ENCODE results near the gene ZNF438. TPM values are rescaled to one million over a fixed set of nuclear protein-coding genes. Genes with fewer than 3 reads are reported as not detected.

The ZNF438 gene, protein sequence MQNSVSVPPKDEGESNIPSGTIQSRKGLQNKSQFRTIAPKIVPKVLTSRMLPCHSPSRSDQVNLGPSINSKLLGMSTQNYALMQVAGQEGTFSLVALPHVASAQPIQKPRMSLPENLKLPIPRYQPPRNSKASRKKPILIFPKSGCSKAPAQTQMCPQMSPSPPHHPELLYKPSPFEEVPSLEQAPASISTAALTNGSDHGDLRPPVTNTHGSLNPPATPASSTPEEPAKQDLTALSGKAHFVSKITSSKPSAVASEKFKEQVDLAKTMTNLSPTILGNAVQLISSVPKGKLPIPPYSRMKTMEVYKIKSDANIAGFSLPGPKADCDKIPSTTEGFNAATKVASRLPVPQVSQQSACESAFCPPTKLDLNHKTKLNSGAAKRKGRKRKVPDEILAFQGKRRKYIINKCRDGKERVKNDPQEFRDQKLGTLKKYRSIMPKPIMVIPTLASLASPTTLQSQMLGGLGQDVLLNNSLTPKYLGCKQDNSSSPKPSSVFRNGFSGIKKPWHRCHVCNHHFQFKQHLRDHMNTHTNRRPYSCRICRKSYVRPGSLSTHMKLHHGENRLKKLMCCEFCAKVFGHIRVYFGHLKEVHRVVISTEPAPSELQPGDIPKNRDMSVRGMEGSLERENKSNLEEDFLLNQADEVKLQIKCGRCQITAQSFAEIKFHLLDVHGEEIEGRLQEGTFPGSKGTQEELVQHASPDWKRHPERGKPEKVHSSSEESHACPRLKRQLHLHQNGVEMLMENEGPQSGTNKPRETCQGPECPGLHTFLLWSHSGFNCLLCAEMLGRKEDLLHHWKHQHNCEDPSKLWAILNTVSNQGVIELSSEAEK
- total RNA-seq: 10 to 100 TPM in 1 of 4 donors, 1 to 10 TPM in 3; 7.7 to 11.2 (median 8.7) TPM

DNA sequence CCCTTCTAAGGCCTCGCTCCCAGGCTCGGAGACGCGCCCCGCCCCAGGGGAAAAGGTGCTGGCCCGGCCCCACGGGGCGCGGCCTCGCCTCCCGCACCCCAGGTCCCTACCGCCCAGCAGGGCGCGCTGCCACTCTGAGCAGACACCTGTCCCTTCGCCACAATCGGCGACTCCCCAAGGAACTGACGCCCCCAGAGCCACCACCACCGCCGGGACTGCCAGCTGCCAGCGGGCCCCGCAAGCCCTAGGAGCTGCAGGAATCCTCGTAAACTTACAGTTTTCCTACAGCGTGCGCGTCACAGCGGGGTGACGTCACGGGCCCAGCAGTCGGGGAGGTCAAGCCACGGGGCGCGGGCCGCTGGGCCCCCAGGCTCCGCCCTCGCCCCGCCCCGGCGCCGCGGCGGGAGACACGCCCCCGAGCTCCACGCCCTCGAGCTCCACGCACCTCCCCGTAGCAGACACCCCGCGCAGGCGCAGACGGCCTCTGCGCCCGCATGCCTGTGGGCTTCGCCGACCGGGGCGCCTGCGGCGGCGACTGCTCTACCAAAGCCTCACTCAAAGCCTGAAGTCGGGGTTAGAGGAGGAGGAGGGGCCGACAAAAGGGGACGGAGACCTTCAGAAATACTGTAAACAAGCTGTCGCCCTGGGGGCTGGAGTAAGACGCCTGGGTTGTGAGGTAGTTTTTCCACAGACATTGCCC lies at the start of gene ZNF438:
TSS of gene ZNF438 (minus strand) at position 308 of the 700 bp plus-strand sequence. CDS start 154,831 bp downstream, outside the sequence.
- peak within 1 kb of the TSS; percentile 46 for H3K4me3 ChIP-seq (ENCODE audit: low read depth, poor library complexity, severe bottlenecking)
- TF ChIP-seq POLR2A (IDR thresholded peaks at IDR 0.05): no peak
- TF ChIP-seq, protein P1, sequence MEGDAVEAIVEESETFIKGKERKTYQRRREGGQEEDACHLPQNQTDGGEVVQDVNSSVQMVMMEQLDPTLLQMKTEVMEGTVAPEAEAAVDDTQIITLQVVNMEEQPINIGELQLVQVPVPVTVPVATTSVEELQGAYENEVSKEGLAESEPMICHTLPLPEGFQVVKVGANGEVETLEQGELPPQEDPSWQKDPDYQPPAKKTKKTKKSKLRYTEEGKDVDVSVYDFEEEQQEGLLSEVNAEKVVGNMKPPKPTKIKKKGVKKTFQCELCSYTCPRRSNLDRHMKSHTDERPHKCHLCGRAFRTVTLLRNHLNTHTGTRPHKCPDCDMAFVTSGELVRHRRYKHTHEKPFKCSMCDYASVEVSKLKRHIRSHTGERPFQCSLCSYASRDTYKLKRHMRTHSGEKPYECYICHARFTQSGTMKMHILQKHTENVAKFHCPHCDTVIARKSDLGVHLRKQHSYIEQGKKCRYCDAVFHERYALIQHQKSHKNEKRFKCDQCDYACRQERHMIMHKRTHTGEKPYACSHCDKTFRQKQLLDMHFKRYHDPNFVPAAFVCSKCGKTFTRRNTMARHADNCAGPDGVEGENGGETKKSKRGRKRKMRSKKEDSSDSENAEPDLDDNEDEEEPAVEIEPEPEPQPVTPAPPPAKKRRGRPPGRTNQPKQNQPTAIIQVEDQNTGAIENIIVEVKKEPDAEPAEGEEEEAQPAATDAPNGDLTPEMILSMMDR (IDR thresholded peaks at IDR 0.05): peak in 1 of 3 donors; percentile 39
- peak; percentile 91 to 99 for DNase-seq (ENCODE audit: low spot score in 2 of 2)
- WGBS, 2 donors: 0 to 1% methylated on average over 33 to 65 of the region's 66 CpGs
- intact Hi-C loops (cut with DNase I; ENCODE audit: low total_unique reads): no loop called here

DNA sequence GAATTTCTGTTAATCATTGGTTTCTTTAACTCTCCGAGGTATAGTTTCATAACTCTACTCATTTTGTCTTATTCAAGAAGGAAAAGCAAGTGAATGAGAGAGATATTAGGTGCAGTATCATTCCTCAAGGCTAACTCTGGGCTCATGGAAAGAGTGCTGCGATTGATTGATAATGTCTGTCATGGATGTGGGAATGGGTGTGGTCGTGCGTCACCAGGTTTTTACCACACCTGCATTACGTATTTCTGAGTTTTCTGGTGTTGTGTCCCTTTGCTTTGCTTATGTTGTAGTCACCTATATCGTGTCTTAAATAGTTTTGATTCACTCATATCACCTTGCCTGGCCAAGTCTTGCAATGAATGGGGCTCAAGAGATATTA lies 44.9 kb upstream of the ZNF438 start:
- WGBS, 2 donors: 84 to 91% methylated on average over 6 of the region's 6 CpGs
- no peak overlapping the region for H3K4me3 ChIP-seq (ENCODE audit: low read depth, poor library complexity, severe bottlenecking)
- no peak for DNase-seq (ENCODE audit: low spot score in 2 of 2)
- TF ChIP-seq POLR2A (IDR thresholded peaks at IDR 0.05): no peak
- TF ChIP-seq, protein P1 (IDR thresholded peaks at IDR 0.05): no peak
- intact Hi-C loops (cut with DNase I; ENCODE audit: low total_unique reads): no loop called here

DNA sequence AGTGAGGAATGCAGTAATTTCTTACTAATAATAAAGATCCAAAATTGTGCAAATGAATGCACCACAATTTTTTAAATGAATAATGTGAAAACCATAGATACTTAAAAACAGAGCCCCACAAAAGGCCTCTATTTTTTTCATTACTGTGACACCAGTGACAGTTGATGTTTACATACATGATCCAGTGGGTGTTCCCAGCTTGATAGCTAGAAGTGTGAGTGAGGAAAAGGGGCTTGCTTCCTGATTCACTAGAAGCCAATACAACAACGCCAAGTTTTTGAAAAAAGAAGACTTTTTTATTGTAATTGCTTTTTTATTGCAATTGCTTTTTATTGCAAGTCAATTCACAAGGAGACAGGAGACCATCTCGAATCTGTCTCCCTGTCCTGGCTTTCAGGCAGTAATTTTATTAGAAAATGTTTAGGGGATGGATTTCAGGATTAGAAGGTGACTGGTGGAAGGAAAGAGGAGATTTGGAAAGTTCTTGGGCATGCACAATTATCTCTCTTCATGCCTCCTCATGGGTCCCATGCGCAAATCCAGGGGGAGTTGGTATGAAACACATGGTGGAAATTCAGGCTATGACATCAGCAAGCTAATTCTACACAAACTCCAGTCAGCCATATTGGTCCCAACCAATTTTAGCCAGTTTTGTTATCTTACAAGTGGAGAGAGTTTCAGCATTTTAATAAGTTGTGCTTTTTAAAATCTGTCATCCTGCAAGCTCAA lies 44.4 kb upstream of the ZNF438 start:
- H3K4me3 ChIP-seq (ENCODE audit: low read depth, poor library complexity, severe bottlenecking): no peak overlapping the region
- intact Hi-C loops (cut with DNase I; ENCODE audit: low total_unique reads): no loop called here
- DNase-seq (ENCODE audit: low spot score in 2 of 2): no peak
- WGBS, 2 donors: 84 to 88% methylated on average over 3 of the region's 3 CpGs
- TF ChIP-seq, protein P1 (IDR thresholded peaks at IDR 0.05): no peak
- TF ChIP-seq POLR2A (IDR thresholded peaks at IDR 0.05): no peak

DNA sequence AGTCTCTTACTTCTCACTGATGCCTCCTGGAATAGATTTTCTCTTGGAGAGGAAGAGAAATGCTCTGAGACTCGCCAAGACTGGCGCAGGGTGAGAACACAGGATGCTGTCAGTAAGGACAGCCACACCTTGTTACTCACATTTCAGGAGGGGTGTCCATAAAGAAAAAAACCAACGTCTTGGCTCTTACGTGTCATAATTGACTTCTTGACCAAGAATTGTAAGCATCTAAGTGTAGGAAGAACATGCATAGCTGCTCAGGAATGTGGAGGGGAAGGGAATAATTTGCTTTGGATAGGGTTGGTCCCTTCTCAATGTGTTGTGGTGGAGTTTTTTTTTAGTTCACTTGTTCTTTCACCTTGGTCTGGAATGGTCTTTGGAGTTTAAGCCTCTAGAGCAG lies 43.8 kb upstream of the ZNF438 start:
- no peak for TF ChIP-seq POLR2A (IDR thresholded peaks at IDR 0.05)
- TF ChIP-seq, protein P1 (IDR thresholded peaks at IDR 0.05): no peak
- H3K4me3 ChIP-seq (ENCODE audit: low read depth, poor library complexity, severe bottlenecking): no peak overlapping the region
- intact Hi-C loops (cut with DNase I; ENCODE audit: low total_unique reads): no loop called here
- WGBS, 2 donors: 49 to 62% methylated on average over 4 of the region's 4 CpGs
- no peak for DNase-seq (ENCODE audit: low spot score in 2 of 2)

GRCh38 chr10:31074722-31075086 lies 43.0 kb upstream of the ZNF438 start:
- TF ChIP-seq POLR2A (IDR thresholded peaks at IDR 0.05): no peak
- TF ChIP-seq, protein P1 (IDR thresholded peaks at IDR 0.05): no peak
- no peak overlapping the region for H3K4me3 ChIP-seq (ENCODE audit: low read depth, poor library complexity, severe bottlenecking)
- no peak for DNase-seq (ENCODE audit: low spot score in 2 of 2)
- 89 to 90% methylated on average over 5 of the region's 5 CpGs for whole genome bisulfite sequencing, 2 donors
- intact Hi-C loops (cut with DNase I; ENCODE audit: low total_unique reads): no loop called here

All from lower leg skin (tissue), 4 donors.